NCI-H524 treated with DMSO at 0.1 percent for 48 hours (cell line): Measurements from ENCODE around the gene GPR17.

Experiments used
- DNase-seq: peaks from one replicate; lab custom pipeline; 2025; lab: John Stamatoyannopoulos, UW

GPR17 gene

DNA sequence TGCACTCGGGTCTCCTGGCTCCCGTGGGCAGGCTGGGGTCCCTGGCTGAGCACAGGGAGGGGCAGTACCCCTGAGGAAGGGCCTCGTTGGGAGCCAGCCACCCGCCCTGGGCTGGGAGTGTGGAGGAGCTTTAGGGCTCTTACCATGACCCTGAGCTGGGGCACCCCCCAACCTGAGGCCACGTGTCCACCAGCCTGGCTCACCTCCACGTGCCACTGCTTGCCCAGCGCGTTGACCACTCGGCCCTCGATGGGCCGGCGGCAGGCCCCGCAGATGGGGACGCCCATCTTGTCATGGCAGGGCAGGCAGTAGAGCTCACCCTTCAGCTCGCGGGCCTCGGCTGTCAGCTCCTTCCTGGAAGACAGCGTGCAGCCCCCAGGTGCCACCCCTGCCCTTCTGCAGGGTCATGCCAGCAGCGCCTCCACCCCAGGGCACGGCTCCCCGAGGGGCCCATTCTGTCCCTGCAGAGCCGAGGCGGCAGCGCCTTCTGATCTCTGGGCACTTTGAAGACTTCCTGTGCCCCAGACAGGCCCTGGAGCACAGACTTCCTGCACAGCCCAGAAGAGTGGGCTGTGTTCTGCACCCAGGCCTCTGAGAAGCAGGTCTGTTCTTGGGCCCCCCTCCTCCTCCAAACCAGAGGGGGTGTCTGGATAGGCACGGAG lies 4.0 kb upstream of the GPR17 start:
- DNase-seq = no peak

GRCh38 chr2:127642706-127643438 lies 3.1 kb upstream of the GPR17 start:
- DNase-seq = no peak

DNA sequence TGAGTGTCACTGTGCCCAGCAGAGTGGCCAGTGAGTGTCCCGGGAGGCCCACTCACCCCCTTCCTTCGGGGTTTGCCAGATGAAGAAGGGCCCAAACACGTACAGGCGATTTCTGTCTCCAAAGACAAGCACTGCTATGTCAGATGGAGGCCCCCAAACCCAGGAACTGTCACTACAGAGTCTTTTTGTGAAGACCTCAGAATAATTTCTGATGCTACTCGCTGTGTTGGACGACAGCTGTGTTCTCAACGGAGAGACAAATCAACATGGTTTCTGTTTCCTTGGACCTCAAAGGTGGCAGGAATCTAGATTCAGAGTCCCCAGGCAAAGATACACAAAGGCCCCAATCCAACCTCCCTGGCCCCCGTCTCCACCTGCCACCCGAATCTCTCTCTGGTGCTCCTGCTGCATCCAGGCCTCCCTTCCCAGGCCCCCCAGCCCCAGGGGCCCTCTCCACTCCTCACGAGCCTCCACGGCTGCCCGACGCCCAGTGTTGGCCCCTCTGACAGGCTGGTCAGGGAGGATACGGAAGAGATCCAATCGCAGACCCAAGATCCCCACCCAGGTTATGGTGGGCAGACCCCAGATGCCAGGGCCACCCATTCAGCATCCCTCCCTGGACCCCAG lies 2.4 kb upstream of the GPR17 start:
- no peak for DNase-seq

DNA sequence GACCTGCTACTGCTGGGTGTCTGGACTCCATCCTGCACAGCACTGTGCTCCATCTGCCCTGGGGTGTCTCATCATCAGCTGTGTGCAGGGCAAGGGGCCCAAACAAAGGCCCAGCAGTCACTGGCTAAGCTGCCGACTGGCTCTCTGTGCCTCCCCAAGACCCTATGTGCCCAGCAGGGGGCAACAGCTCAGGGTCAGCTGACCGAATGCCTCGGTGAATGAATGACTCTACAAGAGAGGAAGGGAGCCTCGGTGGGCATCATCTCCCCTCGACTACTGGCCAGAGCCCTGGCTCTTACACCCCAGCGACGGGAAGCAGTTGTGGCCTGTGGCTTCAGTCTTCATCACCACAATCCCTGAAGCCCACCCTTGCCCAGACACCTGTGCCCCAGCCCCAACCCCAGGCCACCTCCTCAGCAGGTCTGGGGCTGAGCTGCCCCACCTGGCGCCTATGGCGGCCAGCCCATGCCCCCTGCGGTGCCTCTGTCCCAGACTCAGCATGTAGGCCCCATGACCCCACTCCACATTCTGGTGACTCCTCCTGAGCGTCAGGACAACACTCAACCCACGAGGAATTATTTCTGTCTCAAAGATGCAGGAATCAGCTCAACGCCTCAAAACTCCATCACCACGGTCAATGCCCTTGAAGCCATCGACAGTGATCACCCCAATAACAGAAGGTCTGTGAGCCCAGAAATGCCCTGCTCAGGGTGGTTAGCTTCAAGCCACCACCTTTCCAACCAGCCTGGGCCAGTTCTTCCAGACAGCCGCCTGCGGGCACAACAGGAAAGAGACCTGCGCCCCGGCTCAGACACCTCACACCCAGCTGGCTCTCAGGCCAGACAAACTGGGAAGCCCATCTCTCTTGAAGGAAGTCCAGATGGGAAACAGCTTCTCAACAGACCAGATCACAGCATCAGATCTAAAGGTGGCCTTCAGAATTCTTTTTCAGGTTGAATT lies 1.6 kb upstream of the GPR17 start:
- no peak for DNase-seq

DNA sequence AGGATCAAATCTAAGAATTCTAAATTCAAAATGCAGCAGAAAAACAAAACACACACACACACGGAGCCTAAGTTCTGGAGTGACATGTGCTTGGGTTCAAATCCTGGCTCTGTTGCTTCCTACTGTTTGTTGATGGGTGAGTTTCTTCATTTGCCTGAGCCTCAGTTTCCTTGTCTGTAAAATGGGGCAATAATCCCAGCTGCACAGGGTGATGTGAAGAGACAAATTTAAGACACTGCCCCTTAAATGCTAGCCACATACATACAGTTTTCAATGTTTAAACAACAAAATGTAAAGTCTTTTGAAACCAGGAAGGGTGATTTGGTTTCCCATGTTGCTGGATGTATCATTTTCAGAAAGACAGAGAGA lies 943 bp upstream of the GPR17 start:
- no peak for DNase-seq

DNA sequence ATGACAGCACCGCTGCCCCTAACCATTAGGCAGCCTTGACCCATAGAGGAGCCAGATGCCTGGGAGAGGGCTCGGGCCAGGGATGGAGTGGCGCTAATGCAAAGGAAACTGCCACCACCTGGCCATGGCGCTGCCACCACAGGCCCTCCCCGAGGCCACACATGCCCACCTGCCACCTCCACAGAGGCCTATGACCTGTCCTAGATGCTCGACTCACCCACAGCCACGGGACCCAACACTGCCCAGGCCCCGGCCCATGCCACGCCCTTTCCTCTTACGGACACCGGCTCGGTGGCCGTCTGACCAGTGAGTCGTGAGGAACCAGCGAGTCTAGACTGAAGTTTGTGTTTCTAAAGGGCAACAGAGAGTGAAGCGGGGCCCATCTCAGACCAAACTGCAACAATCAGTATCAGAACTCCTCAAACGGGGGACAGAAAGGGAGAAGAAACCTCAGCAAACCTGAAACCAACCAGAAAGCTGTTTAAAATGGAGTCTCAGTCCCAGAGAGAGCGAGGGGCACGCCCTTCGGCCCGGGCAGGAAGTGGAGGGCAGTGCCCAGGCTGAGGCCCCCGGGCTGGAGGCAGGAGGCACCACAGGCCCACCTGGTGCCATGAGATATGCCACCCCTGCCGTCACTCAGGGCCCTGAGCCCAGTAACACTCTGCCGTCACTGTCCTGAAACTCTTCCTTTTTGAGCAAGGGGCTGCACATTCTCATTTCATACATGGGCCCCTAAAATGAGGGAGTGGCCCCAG lies 711 bp downstream of the GPR17 start:
- DNase-seq = no peak

GRCh38 chr2:127647242-127648190 lies 1.6 kb downstream of the GPR17 start:
- DNase-seq = no peak

GRCh38 chr2:127648321-127648720 lies 2.4 kb downstream of the GPR17 start:
- DNase-seq = no peak

GRCh38 chr2:127649100-127649611 lies 3.2 kb downstream of the GPR17 start:
- DNase-seq = no peak

- DNase-seq = no peak
These were observed 3.7 kb downstream of the GPR17 start for GRCh38 chr2:127649684-127650040.

DNA sequence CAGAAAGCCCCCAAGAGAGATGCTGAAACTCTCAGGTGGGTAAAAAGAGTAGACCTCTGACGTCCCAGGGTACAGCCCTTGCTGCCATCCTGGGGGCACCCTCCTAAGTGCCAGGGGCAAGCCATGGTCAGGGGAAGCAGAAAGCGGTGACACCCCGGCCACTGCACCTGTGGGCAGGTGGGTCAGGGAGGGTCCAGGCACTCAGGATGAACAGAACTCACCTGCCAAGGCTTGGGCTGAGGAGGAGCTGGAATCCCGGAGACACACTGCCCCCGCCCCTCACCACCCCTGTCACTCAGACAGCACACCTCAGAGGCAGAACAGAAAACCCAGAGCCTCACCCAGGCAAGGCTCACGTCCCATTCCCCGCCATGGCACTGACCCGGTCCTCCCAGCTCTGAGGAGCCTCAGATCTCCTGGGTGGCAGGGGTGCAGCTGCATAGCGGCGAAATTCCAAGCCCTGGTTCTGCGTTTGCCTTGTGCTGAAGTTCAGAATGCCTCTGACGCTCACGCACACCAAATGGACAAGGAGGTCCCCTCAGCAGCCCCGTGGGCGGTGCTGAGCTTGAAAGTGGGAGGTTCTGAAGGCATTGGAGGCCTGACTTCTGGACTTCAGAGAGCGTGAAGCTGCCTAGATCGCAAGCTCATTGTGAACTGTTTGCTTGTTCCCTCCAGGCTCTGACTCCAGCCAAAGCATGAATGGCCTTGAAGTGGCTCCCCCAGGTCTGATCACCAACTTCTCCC lies 4.3 kb downstream of the GPR17 start:
- no peak for DNase-seq

- DNase-seq = no peak
These were observed 4.9 kb downstream of the GPR17 start for GRCh38 chr2:127650785-127651380.

- no peak for DNase-seq
These were observed 5.4 kb downstream of the GPR17 start for GRCh38 chr2:127651381-127651809.

DNA sequence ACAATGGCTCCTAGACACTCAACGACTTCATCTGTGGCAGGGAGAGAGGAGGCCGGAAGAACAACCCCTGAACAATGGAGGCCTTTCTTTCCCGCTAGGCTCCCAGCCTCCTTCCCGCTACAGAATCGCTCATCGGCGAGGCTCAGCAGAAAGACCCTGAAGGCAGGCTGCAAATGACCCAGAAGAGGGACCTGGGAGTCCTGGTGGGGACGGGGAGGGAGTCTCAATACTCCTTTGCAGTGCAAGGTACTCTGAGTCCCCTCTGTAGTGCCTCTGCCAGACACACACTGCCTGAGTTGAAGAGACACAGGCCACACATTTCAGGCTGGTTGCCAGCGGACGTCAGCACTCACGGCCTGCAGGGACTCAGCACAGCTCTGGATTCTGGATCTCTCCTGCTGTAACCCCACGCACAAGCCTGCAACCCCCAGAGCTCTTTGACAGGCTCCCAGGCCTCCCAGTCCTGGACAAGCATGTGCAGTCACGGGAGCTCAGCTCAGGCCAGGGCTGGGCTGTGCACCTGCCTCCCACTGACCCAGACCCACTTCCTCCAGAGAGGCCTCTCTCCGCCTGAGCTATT lies 6.1 kb downstream of the GPR17 start:
- no peak for DNase-seq

- no peak for DNase-seq
These were observed 6.9 kb downstream of the GPR17 start for GRCh38 chr2:127652786-127653357.

- no peak for DNase-seq
These were observed 7.6 kb downstream of the GPR17 start for GRCh38 chr2:127653421-127654083.

- DNase-seq = no peak
These were observed 8.3 kb downstream of the GPR17 start for GRCh38 chr2:127654084-127654837.
